K562 (cell line): Measurements from ENCODE around the gene STEEP1. TPM values are rescaled to one million over a fixed set of nuclear protein-coding genes. Genes with fewer than 3 reads are reported as not detected.

Source experiments
- DACH1 ChIP-seq: fragments of 450-650 bp; IDR thresholded peaks from 2 replicates; pipeline ENCODE4 v1.6.1; 2018; ENCODE audit not compliant: partially characterized antibody
- MAFG ChIP-seq: fragments of 450-650 bp; conservative IDR thresholded peaks from 2 replicates; pipeline ENCODE4 v1.6.1; 2016; ENCODE audit warnings: missing genetic modification characterization, missing compliant biosample characterization
- MBD1 ChIP-seq: fragments of 250-450 bp; sonication (Bioruptor Pico); IDR thresholded peaks from 2 replicates; pipeline ENCODE4 v1.8.0; 2022; ENCODE audit warnings: inconsistent platforms
- MTF1 ChIP-seq: fragments of 250-450 bp; sonication (Bioruptor Pico); IDR thresholded peaks from 2 replicates; pipeline ENCODE4 v1.9.0; 2021; ENCODE audit warnings: moderate library complexity, mild to moderate bottlenecking, inconsistent platforms, borderline replicate concordance
- POLR2H ChIP-seq: IDR thresholded peaks from 2 replicates; pipeline ENCODE4 v1.6.1; 2016; ENCODE audit warnings: missing genetic modification characterization, low read depth, mild to moderate bottlenecking, control low read depth, missing compliant biosample characterization, moderate library complexity
- TFE3 ChIP-seq: fragments of 450-650 bp; formaldehyde crosslinking; IDR thresholded peaks from 2 replicates; pipeline ENCODE4 v1.4.0; 2020; ENCODE audit warnings: mild to moderate bottlenecking, mixed read lengths
- ZNF644 ChIP-seq: fragments of 200-800 bp; sonication (Bioruptor generic); IDR thresholded peaks from 2 replicates; pipeline ENCODE4 v1.6.1; 2016; ENCODE audit warnings: low read depth, missing genetic modification characterization, missing compliant biosample characterization
- polyA plus RNA-seq, 8 experiments: library from polyadenylated mRNA; depleted of rRNA in 4 of 8; stranded (reverse) in 5 of 8; unstranded in 3 of 8; fragments of >200 nt; fragmentation: Nextera tagmentation in 2 of 8; fragmentation: Illumina TruSeq in 1 of 8; extraction: Ambion mirVana in 2 of 8; extraction: Trizol in 1 of 8; gene quantifications; 2 replicates each; pipeline versions ENCODE4 v1.2.1 to v1.2.3, GENCODE V29; 2011 to 2014; ENCODE audit warnings: inconsistent platforms in 1 of 8, missing spikeins in 1 of 8
- total RNA-seq, 7 experiments: library from RNA; depleted of rRNA in 6 of 7; stranded (reverse); fragments of >200 nt in 6 of 7; fragmentation: Illumina TruSeq in 2 of 7; extraction: Trizol in 2 of 7; gene quantifications; 2 replicates each; pipeline versions ENCODE4 v1.2.1 to v1.2.3, GENCODE V29; 2011 to 2021; ENCODE audit warnings: low replicate concordance in 1 of 7
- TF ChIP-seq, protein P1 (sequence below), 2 experiments: fragments of 450-650 bp in 1 of 2; sonication (generic) in 1 of 2; formaldehyde crosslinking in 1 of 2; IDR thresholded peaks; 2 replicates each; pipeline versions ENCODE4 v1.7.1 to v1.9.0; 2016 to 2022; ENCODE audit warnings: inconsistent platforms in 1 of 2, mild to moderate bottlenecking in 1 of 2, missing genetic modification reagents in 1 of 2
- TF ChIP-seq, protein P2 (sequence below): fragments of 450-650 bp; formaldehyde crosslinking; IDR thresholded peaks from 2 replicates; pipeline ENCODE4 v1.4.0; 2020; ENCODE audit warnings: mild to moderate bottlenecking, moderate library complexity
- TF ChIP-seq, protein P3 (sequence below), 2 experiments: IDR thresholded peaks; 2 replicates each; pipeline ENCODE4 v1.6.1; 2011; ENCODE audit warnings: borderline replicate concordance in 1 of 2, control low read depth in 1 of 2, low read depth in 1 of 2, low read length in 1 of 2, mild to moderate bottlenecking in 1 of 2, mixed read lengths in 1 of 2, moderate library complexity in 1 of 2; ENCODE audit not compliant: insufficient read depth in 1 of 2, insufficient read length in 1 of 2, poor library complexity in 1 of 2, severe bottlenecking in 1 of 2; ENCODE audit errors: extremely low read depth in 1 of 2

The STEEP1 gene
- total and polyA plus RNA-seq, 9 of the 15 experiments (the other 6 are each of a cell fraction or from before 2014, with no cell fraction given): 15.0 to 73.7 (median 40.3) TPM

DNA sequence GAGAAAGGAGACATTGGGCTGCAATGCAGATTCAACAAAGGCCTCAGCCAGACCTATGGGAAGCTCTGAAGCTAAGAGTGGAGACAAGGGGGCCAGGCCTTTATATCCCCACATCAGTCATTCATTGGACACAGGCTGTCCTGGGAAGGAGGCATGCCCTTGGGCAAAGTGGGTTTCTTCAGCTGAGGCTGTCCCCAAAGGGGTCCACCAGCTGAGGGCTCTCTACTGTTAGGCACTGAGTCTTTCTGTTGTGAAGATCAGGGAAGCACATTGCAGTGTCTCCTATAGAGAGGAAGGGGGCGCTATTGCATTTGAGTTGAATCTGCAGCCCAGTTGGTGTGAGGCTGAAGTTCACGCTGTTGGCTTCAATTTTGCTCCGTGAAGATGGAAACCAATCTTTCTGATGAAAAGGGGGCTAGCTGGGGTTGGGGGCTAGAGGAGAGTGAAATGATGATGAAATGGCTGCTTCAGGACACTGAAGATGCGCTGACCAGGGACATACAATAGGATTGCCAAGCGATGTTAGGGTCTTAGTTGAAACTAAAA lies 49.0 kb downstream of the STEEP1 start (continued):
- TF ChIP-seq, protein P1, sequence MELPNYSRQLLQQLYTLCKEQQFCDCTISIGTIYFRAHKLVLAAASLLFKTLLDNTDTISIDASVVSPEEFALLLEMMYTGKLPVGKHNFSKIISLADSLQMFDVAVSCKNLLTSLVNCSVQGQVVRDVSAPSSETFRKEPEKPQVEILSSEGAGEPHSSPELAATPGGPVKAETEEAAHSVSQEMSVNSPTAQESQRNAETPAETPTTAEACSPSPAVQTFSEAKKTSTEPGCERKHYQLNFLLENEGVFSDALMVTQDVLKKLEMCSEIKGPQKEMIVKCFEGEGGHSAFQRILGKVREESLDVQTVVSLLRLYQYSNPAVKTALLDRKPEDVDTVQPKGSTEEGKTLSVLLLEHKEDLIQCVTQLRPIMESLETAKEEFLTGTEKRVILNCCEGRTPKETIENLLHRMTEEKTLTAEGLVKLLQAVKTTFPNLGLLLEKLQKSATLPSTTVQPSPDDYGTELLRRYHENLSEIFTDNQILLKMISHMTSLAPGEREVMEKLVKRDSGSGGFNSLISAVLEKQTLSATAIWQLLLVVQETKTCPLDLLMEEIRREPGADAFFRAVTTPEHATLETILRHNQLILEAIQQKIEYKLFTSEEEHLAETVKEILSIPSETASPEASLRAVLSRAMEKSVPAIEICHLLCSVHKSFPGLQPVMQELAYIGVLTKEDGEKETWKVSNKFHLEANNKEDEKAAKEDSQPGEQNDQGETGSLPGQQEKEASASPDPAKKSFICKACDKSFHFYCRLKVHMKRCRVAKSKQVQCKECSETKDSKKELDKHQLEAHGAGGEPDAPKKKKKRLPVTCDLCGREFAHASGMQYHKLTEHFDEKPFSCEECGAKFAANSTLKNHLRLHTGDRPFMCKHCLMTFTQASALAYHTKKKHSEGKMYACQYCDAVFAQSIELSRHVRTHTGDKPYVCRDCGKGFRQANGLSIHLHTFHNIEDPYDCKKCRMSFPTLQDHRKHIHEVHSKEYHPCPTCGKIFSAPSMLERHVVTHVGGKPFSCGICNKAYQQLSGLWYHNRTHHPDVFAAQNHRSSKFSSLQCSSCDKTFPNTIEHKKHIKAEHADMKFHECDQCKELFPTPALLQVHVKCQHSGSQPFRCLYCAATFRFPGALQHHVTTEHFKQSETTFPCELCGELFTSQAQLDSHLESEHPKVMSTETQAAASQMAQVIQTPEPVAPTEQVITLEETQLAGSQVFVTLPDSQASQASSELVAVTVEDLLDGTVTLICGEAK (IDR thresholded peaks at IDR 0.05): no peak
- TF ChIP-seq, protein P1 (CRISPR knock-in tag; IDR thresholded peaks at IDR 0.05): no peak
- TF ChIP-seq, protein P2, sequence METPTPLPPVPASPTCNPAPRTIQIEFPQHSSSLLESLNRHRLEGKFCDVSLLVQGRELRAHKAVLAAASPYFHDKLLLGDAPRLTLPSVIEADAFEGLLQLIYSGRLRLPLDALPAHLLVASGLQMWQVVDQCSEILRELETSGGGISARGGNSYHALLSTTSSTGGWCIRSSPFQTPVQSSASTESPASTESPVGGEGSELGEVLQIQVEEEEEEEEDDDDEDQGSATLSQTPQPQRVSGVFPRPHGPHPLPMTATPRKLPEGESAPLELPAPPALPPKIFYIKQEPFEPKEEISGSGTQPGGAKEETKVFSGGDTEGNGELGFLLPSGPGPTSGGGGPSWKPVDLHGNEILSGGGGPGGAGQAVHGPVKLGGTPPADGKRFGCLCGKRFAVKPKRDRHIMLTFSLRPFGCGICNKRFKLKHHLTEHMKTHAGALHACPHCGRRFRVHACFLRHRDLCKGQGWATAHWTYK (CRISPR knock-in tag): no peak
- TF ChIP-seq, protein P3, sequence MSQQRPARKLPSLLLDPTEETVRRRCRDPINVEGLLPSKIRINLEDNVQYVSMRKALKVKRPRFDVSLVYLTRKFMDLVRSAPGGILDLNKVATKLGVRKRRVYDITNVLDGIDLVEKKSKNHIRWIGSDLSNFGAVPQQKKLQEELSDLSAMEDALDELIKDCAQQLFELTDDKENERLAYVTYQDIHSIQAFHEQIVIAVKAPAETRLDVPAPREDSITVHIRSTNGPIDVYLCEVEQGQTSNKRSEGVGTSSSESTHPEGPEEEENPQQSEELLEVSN (IDR thresholded peaks at IDR 0.05; ENCODE audit: borderline replicate concordance in 1 of 2, extremely low read depth in 1 of 2, insufficient read depth in 1 of 2, insufficient read length in 1 of 2, low read depth in 1 of 2, low read length in 1 of 2, poor library complexity in 1 of 2, severe bottlenecking in 1 of 2): no peak
- TF ChIP-seq DACH1 (no peak), POLR2H (no peak), MTF1 (CRISPR knock-in tag) (no peak), ZNF644 (tag) (no peak), MBD1 (CRISPR knock-in tag) (0 out of 2 replicates have a peak, but pooled peaks have one; percentile 58), MAFG (no peak), TFE3 (no peak)
